Measurements from ENCODE around the gene PSMG2.

GRCh38 chr18:12766986-12767433 lies 64.2 kb downstream of the PSMG2 start:
- TF ChIP-seq CTCF (IDR thresholded peaks at IDR 0.05) (no peak), POLR2A (IDR thresholded peaks at IDR 0.05) (no peak)

Measured in esophagus squamous epithelium (tissue), 4 donors.